ENCODE measurements around the gene DIRAS2.

The DIRAS2 gene

DNA sequence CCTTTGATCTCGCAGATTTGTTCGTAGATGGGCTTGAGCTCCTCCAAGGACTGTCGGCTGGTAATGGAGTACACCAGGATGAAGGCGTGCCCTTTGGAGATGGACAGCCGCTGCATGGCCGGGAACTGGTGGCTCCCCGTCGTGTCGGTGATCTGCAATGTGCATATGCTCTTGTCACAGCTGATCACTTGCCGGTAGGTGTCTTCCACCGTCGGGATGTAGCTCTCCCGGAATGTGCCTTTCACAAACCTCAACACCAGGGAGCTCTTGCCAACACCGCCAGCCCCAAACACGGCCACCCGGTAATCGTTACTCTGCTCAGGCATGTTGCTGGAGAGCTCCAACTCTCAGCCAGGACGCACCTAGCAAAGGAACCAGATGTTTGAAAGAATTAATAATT is 29.1 kb downstream of the DIRAS2 start:
- in situ Hi-C loops (cut with MboI; ENCODE audit: low sequenced_read_pairs): no loop called here

DNA sequence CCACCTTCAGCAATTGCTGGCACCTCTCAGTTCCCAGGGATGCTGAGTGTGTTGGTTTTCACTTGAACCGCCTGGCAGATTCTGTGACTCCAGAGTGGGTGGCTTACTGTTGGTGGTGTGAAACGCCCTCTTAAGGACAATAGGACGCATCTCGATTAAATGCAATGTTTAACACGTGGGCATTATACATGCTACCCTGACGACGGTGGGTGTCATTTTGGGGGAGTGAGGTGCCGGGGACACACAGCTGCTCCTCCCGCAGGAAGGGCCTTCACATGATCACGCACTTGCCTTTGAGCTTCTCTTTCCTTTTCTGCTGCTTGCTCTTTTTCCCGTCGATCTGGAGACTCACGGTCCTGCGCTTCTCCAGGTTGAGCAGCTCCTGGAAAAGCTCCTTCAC is 29.7 kb downstream of the DIRAS2 start:
- in situ Hi-C loops (cut with MboI; ENCODE audit: low sequenced_read_pairs): no loop called here

DNA sequence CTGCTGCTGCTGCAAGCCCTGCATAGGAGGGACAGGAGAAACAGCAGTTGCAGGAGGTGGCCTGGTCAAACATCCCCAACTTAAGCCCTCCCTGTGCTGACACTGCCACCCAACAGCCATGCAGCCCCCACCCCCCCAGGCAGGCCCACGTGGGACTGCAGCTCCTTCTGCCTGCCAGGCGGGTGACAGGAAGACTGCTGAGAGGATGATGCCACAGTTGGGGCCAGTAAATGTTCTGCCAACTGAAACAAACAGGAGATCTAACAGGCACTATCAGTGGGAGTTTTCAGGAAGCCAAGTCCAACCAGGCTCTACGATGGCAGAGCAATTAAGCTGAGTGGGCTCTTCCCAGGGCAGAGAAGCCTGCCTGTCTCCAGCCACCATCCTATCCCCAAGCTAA is 31.1 kb downstream of the DIRAS2 start:
- in situ Hi-C loops (cut with MboI; ENCODE audit: low sequenced_read_pairs): no loop called here

DNA sequence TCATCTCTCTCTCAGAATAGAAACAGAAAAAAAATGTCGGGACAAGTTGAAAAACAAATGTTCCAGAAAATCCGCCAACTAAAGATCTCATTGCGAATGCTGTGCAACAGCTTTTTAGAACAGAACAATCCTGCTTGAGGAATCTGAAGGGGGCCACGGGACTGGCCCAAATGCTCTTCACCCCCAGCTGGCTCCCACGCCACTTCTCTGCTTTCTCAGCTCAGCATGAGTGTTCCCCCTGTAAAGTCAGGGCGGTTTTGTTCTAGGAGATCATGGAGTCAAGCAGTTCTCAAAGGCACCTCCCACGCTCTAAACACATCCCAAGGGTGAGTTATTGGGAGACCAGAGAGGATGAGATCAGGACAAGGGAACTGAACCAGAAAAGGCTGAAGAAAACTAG is 31.5 kb downstream of the DIRAS2 start:
- in situ Hi-C loops (cut with MboI; ENCODE audit: low sequenced_read_pairs): no loop called here

DNA sequence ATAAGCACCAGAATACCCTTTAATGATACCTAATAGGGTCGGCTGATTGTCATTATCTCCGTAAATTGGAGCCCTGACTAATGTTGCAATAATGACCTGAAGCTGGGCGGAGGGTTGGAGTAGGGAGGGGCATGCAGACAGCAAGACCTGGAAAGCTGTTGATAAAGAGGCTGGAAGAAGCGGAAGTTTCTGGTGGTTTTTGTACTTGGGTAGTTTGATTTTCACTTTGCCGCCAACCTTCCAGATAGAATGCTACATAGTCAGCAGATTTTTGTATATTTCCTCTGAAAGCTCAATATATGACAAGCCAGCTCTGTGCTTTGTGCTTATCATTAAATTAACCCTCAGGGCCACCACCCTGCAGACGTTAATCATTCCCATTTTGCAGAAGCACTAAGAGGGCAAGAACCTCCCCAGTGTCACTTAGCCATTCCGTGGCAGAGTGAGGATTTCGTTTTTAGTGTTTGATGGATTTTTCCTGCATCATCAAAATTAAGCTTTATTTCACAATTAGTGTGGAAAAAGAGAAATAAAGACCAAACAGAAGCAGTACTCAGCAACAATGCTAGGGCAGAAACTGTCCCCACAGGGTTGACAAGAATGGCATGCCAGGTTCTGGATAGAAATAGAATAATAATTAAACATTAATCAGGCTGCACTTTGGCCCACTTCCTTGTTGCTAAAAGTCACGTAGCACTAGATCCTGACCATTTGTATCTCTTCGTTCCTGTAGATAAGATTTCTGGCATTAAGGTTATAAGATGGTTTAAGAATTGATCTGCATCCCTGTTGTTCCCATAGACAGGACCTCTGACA is 34.7 kb downstream of the DIRAS2 start:
- in situ Hi-C loops (cut with MboI; ENCODE audit: low sequenced_read_pairs): no loop called here

DNA sequence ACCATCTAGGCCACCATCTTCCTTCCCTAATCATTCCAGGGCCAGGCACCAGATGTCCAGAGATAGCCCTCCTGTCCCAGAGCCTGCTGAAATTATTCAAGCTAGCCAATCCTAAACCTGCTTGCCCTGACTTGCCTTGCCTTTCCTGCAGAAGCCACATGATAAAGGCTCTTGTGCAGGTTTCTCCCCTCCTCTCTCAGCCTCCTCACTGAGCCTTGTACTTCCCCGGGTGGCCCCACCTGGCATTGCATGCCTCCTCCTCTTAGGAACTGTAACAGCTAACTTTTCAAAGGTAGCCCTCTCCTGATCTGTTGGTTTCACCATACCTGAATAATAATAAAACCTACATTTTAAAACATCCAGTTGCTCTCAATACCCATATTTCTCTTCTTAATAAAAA is 42.6 kb downstream of the DIRAS2 start:
- in situ Hi-C loops (cut with MboI; ENCODE audit: low sequenced_read_pairs): no loop called here

DNA sequence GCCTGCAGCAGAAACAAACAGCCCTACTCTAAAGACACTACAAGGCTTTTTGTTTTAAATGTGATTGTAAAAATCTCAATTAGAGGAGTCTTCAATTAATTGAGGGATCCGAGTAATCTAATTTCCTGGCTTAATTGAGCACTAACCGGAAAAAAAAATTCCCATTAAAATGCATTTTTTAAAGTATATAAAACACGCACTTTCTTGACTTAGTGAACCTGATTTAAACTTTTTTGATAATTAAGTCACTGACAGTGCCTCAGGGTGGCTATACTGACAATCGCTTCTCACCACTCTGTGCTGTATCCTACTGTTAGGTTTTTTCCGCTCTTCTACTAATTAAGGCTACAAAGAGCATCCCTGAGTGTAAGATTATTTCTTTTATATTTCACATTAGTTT is 44.4 kb downstream of the DIRAS2 start:
- in situ Hi-C loops (cut with MboI; ENCODE audit: low sequenced_read_pairs): no loop called here

DNA sequence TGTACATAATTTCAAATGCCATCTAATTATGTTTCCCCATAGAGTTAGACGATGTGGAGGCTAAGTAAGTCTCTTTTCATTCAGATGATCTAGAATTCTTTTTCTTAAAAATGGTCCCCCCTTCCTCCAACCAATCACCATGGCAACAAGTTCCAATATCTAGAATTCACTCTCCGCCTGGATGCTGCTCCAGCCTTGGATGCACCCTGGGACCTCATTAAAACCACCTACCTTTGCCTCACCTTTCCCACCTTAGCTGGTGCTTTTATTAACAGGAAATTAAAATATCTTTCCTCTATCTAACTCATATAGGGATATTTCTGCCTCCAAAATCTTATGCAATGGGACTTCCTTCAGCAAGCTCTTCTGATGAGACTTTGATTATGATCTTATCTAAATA is 49.0 kb downstream of the DIRAS2 start:
- in situ Hi-C loops (cut with MboI; ENCODE audit: low sequenced_read_pairs): no loop called here

DNA sequence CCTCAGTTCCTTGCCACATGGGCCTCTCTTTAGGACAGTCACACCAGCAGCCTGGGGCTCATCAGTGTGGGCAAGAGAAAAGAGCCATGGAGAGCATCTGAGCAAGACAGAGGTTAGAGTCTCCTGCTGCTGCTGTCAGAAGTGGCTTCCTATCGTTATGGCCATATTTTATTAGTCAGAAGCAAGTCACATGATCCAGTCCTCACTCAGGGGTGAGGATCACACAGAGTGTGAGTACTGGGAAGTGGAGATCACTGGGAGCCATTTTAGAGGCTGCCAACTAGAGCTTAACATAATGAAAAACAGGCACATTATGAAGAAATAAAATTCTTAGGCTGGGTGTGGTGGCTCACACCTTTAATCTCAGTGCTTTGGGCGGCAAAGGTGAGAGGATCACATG is 62.0 kb downstream of the DIRAS2 start:
- in situ Hi-C loops (cut with MboI; ENCODE audit: low sequenced_read_pairs): no loop called here

DNA sequence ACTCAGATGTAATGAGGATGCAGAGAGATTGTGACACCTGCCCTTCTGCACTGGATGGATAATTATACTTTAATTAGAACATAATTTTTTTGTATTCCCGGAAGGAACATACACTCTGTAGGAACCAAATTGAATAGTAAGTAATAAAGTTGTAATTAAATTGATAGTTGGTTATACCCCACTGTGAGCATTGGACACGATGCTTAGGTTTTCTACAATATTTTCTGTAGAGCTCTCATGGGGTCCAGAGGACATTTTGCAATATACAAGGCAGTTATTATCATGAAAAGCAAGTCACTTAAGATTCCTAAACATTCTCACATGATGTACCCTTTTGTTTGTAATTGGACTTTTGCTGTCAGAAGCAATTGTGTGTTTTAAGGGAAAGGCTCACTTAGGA is 63.4 kb downstream of the DIRAS2 start:
- in situ Hi-C loops (cut with MboI; ENCODE audit: low sequenced_read_pairs): no loop called here

DNA sequence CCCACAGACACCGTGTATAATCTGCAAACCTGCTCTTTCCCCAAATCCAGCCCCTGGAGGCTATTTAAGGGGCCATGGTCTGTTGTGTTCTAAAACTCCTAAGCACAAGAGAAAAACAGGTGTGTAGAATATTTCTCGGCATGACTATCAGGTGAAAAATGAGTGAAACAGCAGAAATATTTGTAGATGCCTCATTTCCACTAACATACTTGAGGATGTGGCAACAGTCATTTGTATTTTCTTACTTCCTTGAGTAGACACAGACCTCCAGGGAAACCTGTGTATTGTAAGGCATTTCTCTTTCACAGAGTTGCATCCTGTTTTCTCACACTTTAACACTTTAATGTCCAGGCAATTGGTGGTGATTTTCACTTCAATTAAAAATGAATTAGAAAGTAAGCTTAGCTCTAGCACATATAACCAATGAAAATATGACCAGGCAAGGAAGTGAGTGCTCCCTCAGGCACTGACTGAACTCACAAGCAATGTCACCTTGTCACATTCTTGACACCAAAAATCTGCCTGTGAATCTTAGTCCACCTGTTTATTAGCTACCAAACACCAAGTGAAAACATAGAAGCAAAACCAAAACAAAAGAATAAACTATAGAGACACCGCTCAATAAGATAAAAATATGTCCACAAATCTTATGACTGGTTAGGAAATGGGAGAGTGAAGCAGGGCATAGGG is 64.4 kb downstream of the DIRAS2 start:
- in situ Hi-C loops (cut with MboI; ENCODE audit: low sequenced_read_pairs): no loop called here

DNA sequence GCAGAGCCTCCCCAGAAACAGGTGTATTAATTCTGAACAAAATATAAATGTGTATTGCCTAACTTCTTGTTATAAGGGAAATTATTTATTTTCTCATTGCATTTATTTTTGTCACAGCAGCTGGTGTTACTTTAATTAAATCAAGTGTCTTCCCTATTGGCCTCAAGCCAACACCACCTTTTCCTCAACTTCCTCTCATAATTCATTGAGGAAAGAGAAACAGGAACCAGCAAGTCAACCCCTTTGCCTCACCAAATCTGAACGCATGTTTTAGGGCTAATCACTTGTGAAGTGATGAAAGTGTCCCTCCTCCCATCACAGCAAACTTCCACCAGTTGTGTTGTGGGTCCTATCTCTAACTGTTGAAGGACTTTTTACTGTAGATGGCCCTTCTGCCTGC is 73.1 kb downstream of the DIRAS2 start:
- in situ Hi-C loops (cut with MboI; ENCODE audit: low sequenced_read_pairs): no loop called here

DNA sequence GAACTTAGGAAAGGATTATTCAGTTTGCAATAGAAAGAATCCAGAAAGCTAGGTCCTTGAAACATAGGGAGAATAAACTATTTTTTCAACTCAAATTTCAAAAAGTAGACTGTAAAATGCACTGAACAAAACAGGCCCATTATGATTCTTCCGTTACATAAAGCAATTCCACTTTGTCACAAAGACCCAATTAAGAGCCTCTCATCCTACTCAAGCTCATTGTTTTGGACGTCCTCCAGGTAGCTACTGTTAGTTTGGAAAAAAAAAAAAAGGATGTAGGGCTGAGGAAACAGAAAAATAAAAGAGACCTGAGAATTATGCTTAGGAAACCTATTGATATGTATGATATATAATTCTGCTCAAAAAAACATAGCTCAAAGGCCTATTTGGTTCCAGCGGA is 74.0 kb downstream of the DIRAS2 start:
- in situ Hi-C loops (cut with MboI; ENCODE audit: low sequenced_read_pairs): no loop called here

DNA sequence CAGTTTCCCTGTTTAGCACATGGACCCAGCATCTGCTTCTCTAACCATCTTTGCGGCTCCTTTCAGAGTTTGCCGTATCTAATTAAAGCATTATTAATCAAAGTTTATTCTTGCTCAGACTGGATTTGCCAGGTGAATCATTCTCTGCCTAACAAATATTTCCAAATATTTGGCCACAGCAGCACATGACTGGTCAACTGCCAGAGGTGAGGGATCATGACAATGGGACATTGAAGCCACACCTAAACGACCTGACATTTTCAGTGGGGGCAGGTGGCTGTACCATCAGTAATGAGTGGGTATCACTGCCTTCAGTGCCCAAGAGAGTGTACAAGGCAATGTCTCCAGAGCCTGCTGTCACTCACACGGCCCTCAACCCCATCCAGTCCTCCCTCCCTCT is 80.4 kb downstream of the DIRAS2 start:
- in situ Hi-C loops (cut with MboI; ENCODE audit: low sequenced_read_pairs): no loop called here
